Endothelial cell of umbilical vein (primary cell): ENCODE measurements around the gene RBMY1F.
"Not testable (repeated sequence)": the region's sequence is repeated elsewhere in the genome, so short reads cannot be mapped to it uniquely, and the experiment has no call there.

Experiments
- FOS ChIP-seq: IDR thresholded peaks from 2 replicates; pipeline ENCODE4 v1.6.1; 2011; ENCODE audit warnings: mild to moderate bottlenecking, low read length, moderate library complexity, borderline replicate concordance; ENCODE audit not compliant: insufficient read depth
- POLR2A ChIP-seq: IDR thresholded peaks from 2 replicates; pipeline ENCODE4 v1.6.1; 2012; ENCODE audit warnings: low read depth, mild to moderate bottlenecking, control low read depth, low read length
- POLR2AphosphoS5 ChIP-seq: IDR thresholded peaks from 2 replicates; pipeline ENCODE4 v1.6.1; 2012; ENCODE audit warnings: low read depth, mild to moderate bottlenecking, control low read depth, low read length, moderate library complexity; ENCODE audit not compliant: insufficient read depth
- TF ChIP-seq, protein P1 (sequence below), 2 donors: IDR thresholded peaks; 1 replicate in 1 of 2; 2 replicates in 1 of 2; pipeline ENCODE4 v1.5.1; 2011; ENCODE audit warnings: low read length in 2 of 2, mild to moderate bottlenecking in 2 of 2, moderate library complexity in 2 of 2, control low read depth in 1 of 2, inconsistent platforms in 1 of 2, low read depth in 1 of 2; ENCODE audit not compliant: insufficient read depth in 1 of 2; ENCODE audit errors: extremely low read depth in 1 of 2

DNA sequence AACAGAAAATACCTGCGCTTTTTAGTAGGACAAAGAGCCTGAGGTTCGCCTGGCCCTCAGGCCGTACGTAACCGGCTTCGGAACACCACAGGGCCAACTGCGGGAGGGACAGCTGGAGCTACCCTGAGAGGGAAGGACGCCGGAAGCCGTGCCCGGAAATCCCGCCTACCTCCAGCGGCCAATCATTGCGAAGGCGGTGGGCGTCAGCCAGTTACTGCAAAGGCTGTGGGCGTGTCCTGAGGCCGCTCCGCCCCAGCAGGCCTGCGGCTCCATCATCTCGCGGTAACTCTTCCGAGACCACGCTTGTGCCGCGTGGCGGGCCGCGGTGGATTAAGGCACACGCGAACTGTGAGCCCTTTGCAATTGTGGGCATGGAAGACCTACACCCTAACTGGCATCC is at the start of gene RBMY1F:
- not testable (repeated sequence) for TF ChIP-seq FOS, POLR2A, POLR2AphosphoS5
- TF ChIP-seq, protein P1, sequence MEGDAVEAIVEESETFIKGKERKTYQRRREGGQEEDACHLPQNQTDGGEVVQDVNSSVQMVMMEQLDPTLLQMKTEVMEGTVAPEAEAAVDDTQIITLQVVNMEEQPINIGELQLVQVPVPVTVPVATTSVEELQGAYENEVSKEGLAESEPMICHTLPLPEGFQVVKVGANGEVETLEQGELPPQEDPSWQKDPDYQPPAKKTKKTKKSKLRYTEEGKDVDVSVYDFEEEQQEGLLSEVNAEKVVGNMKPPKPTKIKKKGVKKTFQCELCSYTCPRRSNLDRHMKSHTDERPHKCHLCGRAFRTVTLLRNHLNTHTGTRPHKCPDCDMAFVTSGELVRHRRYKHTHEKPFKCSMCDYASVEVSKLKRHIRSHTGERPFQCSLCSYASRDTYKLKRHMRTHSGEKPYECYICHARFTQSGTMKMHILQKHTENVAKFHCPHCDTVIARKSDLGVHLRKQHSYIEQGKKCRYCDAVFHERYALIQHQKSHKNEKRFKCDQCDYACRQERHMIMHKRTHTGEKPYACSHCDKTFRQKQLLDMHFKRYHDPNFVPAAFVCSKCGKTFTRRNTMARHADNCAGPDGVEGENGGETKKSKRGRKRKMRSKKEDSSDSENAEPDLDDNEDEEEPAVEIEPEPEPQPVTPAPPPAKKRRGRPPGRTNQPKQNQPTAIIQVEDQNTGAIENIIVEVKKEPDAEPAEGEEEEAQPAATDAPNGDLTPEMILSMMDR (IDR thresholded peaks at IDR 0.05; ENCODE audit: extremely low read depth in 1 of 2, insufficient read depth in 1 of 2, low read depth in 1 of 2, low read length in 2 of 2), result not testable (repeated sequence)
